SJSA1 (cell line): Measurements from ENCODE around the gene UNC93A. TPM values are rescaled to one million over a fixed set of nuclear protein-coding genes. Genes with fewer than 3 reads are reported as not detected.
"Not testable (repeated sequence)": the region's sequence is repeated elsewhere in the genome, so short reads cannot be mapped to it uniquely, and the experiment has no call there.

Experiments used
- DNase-seq, 2 experiments: peaks; one replicate each; pipeline ENCODE4 v3.0.0-alpha.2; 2015 to 2020; ENCODE audit warnings: low spot score in 2 of 2, low read depth in 1 of 2
- H3K27ac ChIP-seq: fragments of 250-450 bp; sonication (Bioruptor Pico); 2 replicates; pipeline ENCODE4 v1.5.1; 2020; ENCODE audit warnings: mild to moderate bottlenecking, moderate library complexity
- H3K27me3 ChIP-seq: fragments of 250-450 bp; sonication (Bioruptor Pico); replicated peaks from 2 replicates; pipeline ENCODE4 v1.5.1; 2020; ENCODE audit warnings: mild to moderate bottlenecking, moderate library complexity
- H3K36me3 ChIP-seq: fragments of 250-450 bp; sonication (Bioruptor Pico); 2 replicates; pipeline ENCODE4 v1.5.1; 2020; ENCODE audit warnings: mild to moderate bottlenecking
- H3K4me1 ChIP-seq: fragments of 250-450 bp; sonication (Bioruptor Pico); replicated peaks from 2 replicates; pipeline ENCODE4 v1.6.1; 2021; ENCODE audit warnings: mild to moderate bottlenecking
- H3K4me3 ChIP-seq: fragments of 250-450 bp; sonication (Bioruptor Pico); 2 replicates; pipeline ENCODE4 v1.5.1; 2020; ENCODE audit warnings: mild to moderate bottlenecking
- H3K9me3 ChIP-seq: fragments of 250-450 bp; sonication (Bioruptor Pico); replicated peaks from 2 replicates; pipeline ENCODE4 v1.5.1; 2020; ENCODE audit warnings: mild to moderate bottlenecking
- total RNA-seq: library from RNA; depleted of rRNA; stranded (reverse); fragments of >200 nt; shearing (Covaris generic); gene quantifications from 2 replicates; pipeline ENCODE4 v1.2.3, GENCODE V29; 2014

UNC93A gene
- total RNA-seq, 1 experiment from 2014 or later: not detected

- H3K9me3 ChIP-seq, H3K27me3 ChIP-seq, H3K4me1 ChIP-seq, H3K4me3 ChIP-seq, H3K36me3 ChIP-seq, H3K27ac ChIP-seq: not testable (repeated sequence)
- DNase-seq: peak in 1 of 2 experiments; percentile 15
These were observed 29.6 kb downstream of the UNC93A start for GRCh38 chr6:167320754-167321056.

DNA sequence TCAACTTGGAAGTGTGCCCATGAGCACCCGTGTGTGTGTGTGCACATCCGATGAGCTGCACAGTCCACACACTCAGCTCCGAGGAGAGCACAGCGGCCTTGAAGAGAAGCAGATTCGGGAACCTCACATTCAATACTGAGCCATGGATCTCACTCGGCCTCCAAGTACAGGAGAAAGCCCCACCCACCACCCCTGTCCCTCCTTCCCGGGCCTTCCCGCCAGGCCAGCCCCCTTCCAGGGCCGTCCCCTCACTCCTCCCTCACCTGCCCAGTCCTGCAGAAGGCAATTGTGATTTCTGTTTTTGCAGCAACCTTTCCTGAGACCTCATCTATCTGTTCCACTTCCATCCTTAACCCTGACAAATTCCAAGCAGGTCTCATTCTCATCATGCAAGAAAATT, 30.1 kb downstream of the UNC93A start:
- DNase-seq, H3K4me1 ChIP-seq, H3K4me3 ChIP-seq, H3K9me3 ChIP-seq, H3K27ac ChIP-seq, H3K27me3 ChIP-seq, H3K36me3 ChIP-seq: not testable (repeated sequence)

- Histone ChIP-seq H3K4me3 (no peak overlapping the region), H3K36me3 (no peaks in the 10 kb centered on the region), H3K27me3 (no peaks in the 10 kb centered on the region), H3K9me3 (no peaks in the 10 kb centered on the region), H3K27ac (no peak overlapping the region), H3K4me1 (peaks cover 9% of the 10 kb centered on the region)
- no peak for DNase-seq
These were observed 32.0 kb downstream of the UNC93A start for GRCh38 chr6:167323111-167323510.

DNA sequence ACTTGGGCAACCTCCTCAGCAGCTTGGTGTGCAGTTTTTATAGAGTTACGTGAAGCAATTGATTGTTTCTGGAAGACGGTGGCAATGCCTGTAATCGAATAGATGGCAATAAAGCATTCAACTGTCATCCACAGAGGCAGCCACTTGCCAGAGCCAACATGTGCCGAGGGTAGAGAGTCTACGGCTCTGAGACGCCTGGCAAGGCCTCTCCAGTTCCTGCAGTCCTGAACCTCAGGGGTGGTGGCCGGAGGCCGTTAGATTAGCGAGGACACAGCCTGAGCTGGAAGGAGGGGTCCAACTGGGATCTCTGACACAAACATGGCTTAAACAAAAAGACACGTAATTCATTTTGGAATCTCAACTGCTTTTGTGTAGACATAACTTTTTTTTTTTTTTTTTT, 33.0 kb downstream of the UNC93A start:
- Histone ChIP-seq H3K27ac (no peak overlapping the region), H3K4me1 (peaks cover 6% of the 10 kb centered on the region), H3K36me3 (no peaks in the 10 kb centered on the region), H3K27me3 (no peaks in the 10 kb centered on the region), H3K9me3 (no peaks in the 10 kb centered on the region), H3K4me3 (no peak overlapping the region)
- DNase-seq: no peak

- DNase-seq: no peak
- Histone ChIP-seq H3K4me1 (0 out of 2 replicates have a peak, but pooled peaks cover 3% of the 10 kb centered on the region), H3K4me3 (no peak overlapping the region), H3K27me3 (no peaks in the 10 kb centered on the region), H3K36me3 (no peaks in the 10 kb centered on the region), H3K9me3 (no peaks in the 10 kb centered on the region), H3K27ac (no peak overlapping the region)
These were observed 34.7 kb downstream of the UNC93A start for GRCh38 chr6:167325766-167326165.

- no peak for DNase-seq
- 0 out of 2 replicates have a peak, but pooled peaks cover 3% of the 10 kb centered on the region for H3K4me1 ChIP-seq
- H3K27me3 ChIP-seq: no peaks in the 10 kb centered on the region
- H3K27ac ChIP-seq: no peak overlapping the region
- H3K36me3 ChIP-seq: no peaks in the 10 kb centered on the region
- no peak overlapping the region for H3K4me3 ChIP-seq
- H3K9me3 ChIP-seq: no peaks in the 10 kb centered on the region
These were observed 36.3 kb downstream of the UNC93A start for GRCh38 chr6:167327391-167327790.

GRCh38 chr6:167328086-167328485, 37.0 kb downstream of the UNC93A start:
- DNase-seq: no peak

GRCh38 chr6:167329014-167329413, 37.9 kb downstream of the UNC93A start:
- Histone ChIP-seq H3K27me3 (no peaks in the 10 kb centered on the region), H3K9me3 (no peaks in the 10 kb centered on the region), H3K27ac (no peak overlapping the region), H3K4me3 (no peak overlapping the region), H3K4me1 (0 out of 2 replicates have a peak, but pooled peaks cover 2% of the 10 kb centered on the region), H3K36me3 (no peaks in the 10 kb centered on the region)
- DNase-seq: no peak

More at GRCh38 chr6:167328086-167328485, 37.0 kb downstream of the UNC93A start:
- H3K9me3 ChIP-seq: no peaks in the 10 kb centered on the region
- H3K4me3 ChIP-seq: no peak overlapping the region
- H3K4me1 ChIP-seq: 0 out of 2 replicates have a peak, but pooled peaks cover 3% of the 10 kb centered on the region
- H3K36me3 ChIP-seq: no peaks in the 10 kb centered on the region
- H3K27ac ChIP-seq: no peak overlapping the region
- H3K27me3 ChIP-seq: no peaks in the 10 kb centered on the region

DNA sequence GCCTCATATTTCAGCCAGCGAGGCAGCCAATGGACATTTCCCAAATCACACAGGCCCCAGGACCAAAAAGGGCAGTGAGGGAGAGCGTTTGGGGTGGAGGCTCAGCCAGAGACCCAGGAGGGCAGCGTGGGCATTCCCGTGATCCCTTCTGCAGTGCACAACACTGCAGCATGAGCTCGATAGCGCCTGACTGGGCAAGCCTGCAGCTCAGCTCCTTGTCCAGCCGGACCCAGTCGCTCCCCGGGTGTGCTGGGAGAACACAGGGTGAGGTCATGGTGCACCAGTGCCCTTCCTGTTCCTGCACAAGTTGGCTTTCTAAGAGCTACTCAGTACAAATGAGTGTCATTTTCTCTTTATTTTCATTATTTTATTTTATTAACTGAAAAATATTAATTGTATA, 39.6 kb downstream of the UNC93A start:
- no peaks in the 10 kb centered on the region for H3K4me1 ChIP-seq
- H3K4me3 ChIP-seq: no peak overlapping the region
- no peak overlapping the region for H3K27ac ChIP-seq
- H3K9me3 ChIP-seq: no peaks in the 10 kb centered on the region
- H3K27me3 ChIP-seq: no peaks in the 10 kb centered on the region
- H3K36me3 ChIP-seq: no peaks in the 10 kb centered on the region
- DNase-seq: no peak

GRCh38 chr6:167331565-167331964, 40.5 kb downstream of the UNC93A start:
- Histone ChIP-seq H3K9me3 (no peaks in the 10 kb centered on the region), H3K4me1 (no peaks in the 10 kb centered on the region), H3K27me3 (no peaks in the 10 kb centered on the region), H3K36me3 (no peaks in the 10 kb centered on the region), H3K4me3 (no peak overlapping the region), H3K27ac (no peak overlapping the region)
- no peak for DNase-seq

DNA sequence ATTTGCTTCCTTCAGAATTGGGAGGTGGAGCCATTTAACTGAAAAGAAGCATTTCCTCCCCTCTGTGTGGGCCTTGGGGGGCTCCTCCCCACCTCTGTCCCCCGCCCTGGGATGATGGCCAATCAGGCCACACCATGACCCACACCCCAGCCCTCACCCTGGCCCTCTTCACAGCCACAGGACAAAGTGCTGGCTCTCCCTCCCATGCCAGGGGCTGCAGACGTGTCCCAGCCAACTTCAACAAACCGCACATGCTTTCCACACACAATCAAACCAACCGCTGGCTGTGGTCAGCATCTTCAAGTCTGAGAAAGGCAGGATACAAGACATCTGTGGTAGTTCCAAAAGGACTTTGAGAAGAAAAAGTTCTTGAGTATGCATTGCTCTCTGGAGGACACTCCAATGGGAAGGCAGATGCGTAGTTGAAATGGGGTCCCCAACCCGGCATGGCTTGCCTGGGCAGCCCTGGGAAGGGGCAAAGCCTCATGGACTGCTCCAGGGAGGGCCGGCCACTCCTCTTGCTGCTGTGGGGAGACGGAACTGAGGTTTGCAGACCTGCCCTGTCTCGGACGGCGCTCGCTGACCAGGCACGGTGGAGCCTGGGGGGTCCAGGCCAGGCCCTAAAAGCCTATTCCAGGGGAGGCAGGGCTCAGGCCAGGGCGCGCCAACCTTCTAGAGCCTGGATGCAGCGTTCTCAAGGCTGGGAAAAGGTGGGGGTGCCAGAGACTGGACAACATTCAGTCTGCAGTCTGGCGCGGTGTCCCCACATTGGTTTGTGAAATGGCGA, 45.9 kb downstream of the UNC93A start:
- no peak for DNase-seq
- Histone ChIP-seq H3K27me3 (no peaks in the 10 kb centered on the region), H3K4me1 (peaks cover 4% of the 10 kb centered on the region; the same call in 1 of the 2 replicates), H3K9me3 (no peaks in the 10 kb centered on the region), H3K36me3 (no peaks in the 10 kb centered on the region), H3K4me3 (no peak overlapping the region), H3K27ac (no peak overlapping the region)

- no peak overlapping the region for H3K27ac ChIP-seq
- no peaks in the 10 kb centered on the region for H3K36me3 ChIP-seq
- no peaks in the 10 kb centered on the region for H3K9me3 ChIP-seq
These were observed 46.7 kb downstream of the UNC93A start for GRCh38 chr6:167337675-167338449.

DNA sequence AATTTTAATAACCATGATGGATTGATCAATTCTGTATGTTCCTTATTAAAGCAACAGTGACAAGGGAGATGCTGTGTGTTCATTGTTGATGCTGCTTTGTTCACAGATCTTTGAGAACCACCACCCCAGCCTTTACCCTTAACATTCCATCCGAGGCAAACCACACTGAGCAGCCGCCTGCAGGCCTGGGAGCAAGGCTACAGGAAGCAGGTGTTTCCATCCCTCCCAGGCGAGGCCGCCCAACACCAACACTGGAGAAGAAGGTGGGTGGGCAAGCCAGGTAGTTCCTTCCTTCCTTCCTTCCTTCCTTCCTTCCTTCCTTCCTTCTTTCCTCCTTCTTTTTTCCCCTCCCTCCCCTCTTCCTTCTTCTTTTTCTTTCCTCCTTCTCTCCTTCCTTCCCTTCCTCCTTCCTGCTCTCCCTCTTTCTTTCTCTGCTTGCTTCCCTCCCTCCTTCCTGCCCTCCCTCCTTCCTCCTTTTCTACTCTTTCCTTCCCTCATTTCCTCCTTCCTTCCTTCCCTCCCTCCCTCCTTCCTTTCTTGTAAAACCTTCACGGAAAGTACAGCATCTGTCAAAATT, 47.5 kb downstream of the UNC93A start:
- no peak for DNase-seq
- peaks cover 8% of the 10 kb centered on the region; the same call in 1 of the 2 replicates for H3K4me1 ChIP-seq
- H3K4me3 ChIP-seq: no peak overlapping the region
- H3K9me3 ChIP-seq: no peaks in the 10 kb centered on the region
- no peaks in the 10 kb centered on the region for H3K36me3 ChIP-seq
- no peaks in the 10 kb centered on the region for H3K27me3 ChIP-seq
- no peak overlapping the region for H3K27ac ChIP-seq

More at GRCh38 chr6:167337675-167338449, 46.7 kb downstream of the UNC93A start:
- Histone ChIP-seq H3K4me1 (peaks cover 8% of the 10 kb centered on the region; the same call in 1 of the 2 replicates), H3K27me3 (no peaks in the 10 kb centered on the region), H3K4me3 (no peak overlapping the region)
- DNase-seq: no peak

DNA sequence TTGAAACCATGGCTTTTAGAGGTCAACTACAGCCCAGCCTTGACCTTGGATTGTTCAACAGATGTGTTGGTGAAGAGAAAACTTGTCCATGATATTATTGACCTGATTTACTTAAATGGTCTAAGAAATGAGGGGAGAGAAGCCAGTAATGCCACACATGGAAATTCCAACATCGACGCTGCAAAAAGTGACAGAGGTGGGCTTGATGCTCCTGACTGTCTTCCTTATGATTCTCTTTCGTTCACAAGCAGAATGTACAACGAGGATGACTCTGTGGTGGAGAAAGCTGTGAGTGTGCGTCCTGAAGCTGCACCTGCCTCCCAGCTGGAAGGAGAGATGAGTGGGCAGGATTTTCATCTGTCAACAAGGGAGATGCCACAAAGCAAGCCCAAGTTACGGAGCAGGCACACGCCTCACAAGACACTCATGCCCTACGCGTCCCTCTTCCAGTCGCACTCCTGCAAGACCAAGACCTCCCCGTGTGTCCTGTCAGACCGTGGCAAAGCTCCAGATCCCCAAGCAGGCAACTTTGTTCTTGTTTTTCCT, 50.0 kb downstream of the UNC93A start:
- Histone ChIP-seq H3K9me3 (no peaks in the 10 kb centered on the region), H3K36me3 (no peaks in the 10 kb centered on the region), H3K27ac (no peak overlapping the region), H3K4me3 (no peak overlapping the region), H3K4me1 (peaks cover 8% of the 10 kb centered on the region; the same call in 1 of the 2 replicates), H3K27me3 (peaks cover 1% of the 10 kb centered on the region; the same call in 1 of the 2 replicates)
- no peak for DNase-seq
